Pancreas (tissue), 10 donors: Measurements from ENCODE around the gene AMIGO3. TPM values are rescaled to one million over a fixed set of nuclear protein-coding genes. Genes with fewer than 3 reads are reported as not detected.

Experiments used
- ATAC-seq, 4 donors: fragments of 200-7000 bp; cut with Tn5 transposase; one replicate each; pipeline versions ENCODE4 v1.8.0 to v1.9.1; 2020; ENCODE audit warnings: mild to moderate bottlenecking in 4 of 4, moderate library complexity in 4 of 4
- DNase-seq, 6 donors: peaks; one replicate each; pipeline ENCODE4 v3.0.0-alpha.2; 2020
- FAIRE-seq: peaks from 2 replicates; lab custom pipeline; 2012; peaks lifted over from hg19 to GRCh38; lab: Jason Lieb, UNC
- H3K27ac ChIP-seq, 4 donors: fragments of 200-600 bp; sonication (generic); 1 replicate in 3 of 4; 2 replicates in 1 of 4; pipeline versions ENCODE4 v1.5.0 to v1.8.0; 2020
- H3K27me3 ChIP-seq, 4 donors: fragments of 200-600 bp; one replicate each; pipeline ENCODE4 v1.8.0; 2021
- H3K36me3 ChIP-seq, 3 donors: fragments of 200-600 bp; sonication (generic) in 1 of 3; one replicate each; pipeline versions ENCODE4 v1.5.0 to v1.8.0; 2020 to 2021
- H3K4me1 ChIP-seq, 3 donors: fragments of 200-600 bp; one replicate each; pipeline ENCODE4 v1.8.0; 2021
- H3K4me3 ChIP-seq, 4 donors: fragments of 200-600 bp; sonication (generic) in 2 of 4; one replicate each; pipeline versions ENCODE4 v1.5.0 to v1.8.0; 2020 to 2021
- H3K9me3 ChIP-seq, 4 donors: fragments of 200-600 bp; one replicate each; pipeline ENCODE4 v1.8.0; 2021
- WGBS, 2 donors: extraction: QIAGEN DNeasy Blood & Tissue Kit; methylation state at CpG; one replicate each; pipeline ENCODE4 v1.1.7; 2013; 5-methylcytosine and 5-hydroxymethylcytosine counted together
- intact Hi-C, 3 donors: fragments of 100-400 bp; cut with DNase I; formaldehyde crosslinking; loops; one replicate each; pipeline versions ENCODE4 v1.11.1 to v1.14.2; 2022
- polyA plus RNA-seq, 2 donors: library from polyadenylated mRNA; stranded (reverse); fragments of 200-250 nt; gene quantifications; one replicate each; pipeline ENCODE4 v1.2.3, GENCODE V29; 2013
- total RNA-seq, 6 donors: library from RNA; stranded (reverse); fragmentation: NEBNext Ultra II Directional in 4 of 6; extraction: Animal tissue kit (Norgen Biotek cat#: 25700) in 4 of 6; gene quantifications; one replicate each; pipeline versions ENCODE4 v1.2.1 to v1.2.4, GENCODE V29; 2021 to 2023
- TF ChIP-seq, protein P1 (sequence below), 4 donors: fragments of 200-600 bp; sonication (generic) in 3 of 4; IDR thresholded peaks; one replicate each; pipeline versions ENCODE4 v1.5.0 to v1.8.0; 2021; ENCODE audit warnings: antibody characterized with exemption in 4 of 4
- donor health status: healthy with polysubstance abuse.
- donor health status: DM: no; HTN: no; CAD: no; lungs with moderate emphysema.
- donor health status: DM: no; HTN: no; CAD: no.
- donor health status: control.
- donor health status: control.
- donor health status: Bipolar disorder and iron deficiency.
- donor health status: DM: yes; HTN: yes; CAD: no.
- donor health status: DM: no; HTN: no; CAD: no.
- donor health status: DM: no; HTN: no; CAD: no.
- donor health status: DM: yes; HTN: yes; CAD: no.

AMIGO3 gene
- total and polyA plus RNA-seq, 8 donors, result 3.9 to 4.0 TPM; not detected in 6

DNA sequence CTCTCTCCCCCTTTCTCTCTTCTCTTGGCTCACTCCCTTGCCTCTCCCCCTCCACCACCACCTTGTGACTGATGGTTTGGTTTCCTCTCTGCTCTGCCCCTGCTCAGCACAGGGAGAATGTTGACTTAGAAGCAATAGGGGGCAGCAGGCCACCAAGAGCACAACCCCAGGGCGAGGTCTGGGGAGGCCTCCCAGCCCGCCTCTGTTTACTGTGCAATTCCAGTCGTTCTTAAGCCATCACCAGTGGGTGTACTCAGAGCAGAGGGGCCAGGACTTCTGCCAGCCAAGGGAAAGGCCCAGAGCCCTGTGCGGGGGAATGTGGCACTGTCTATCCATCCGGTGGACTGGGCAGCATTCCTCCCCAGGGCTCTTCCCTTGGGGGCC, 51.1 kb downstream of the AMIGO3 start:
- intact Hi-C loops, result loop anchor here in 1 of 3 donors (5.0 kb wide), 1 partner anchor 126 kb away; no protein-coding TSS in a partner anchor
- H3K4me3 ChIP-seq, result no peak overlapping the region
- no peak overlapping the region for H3K27ac ChIP-seq
- H3K4me1 ChIP-seq, result peaks cover 0 to 15% (median 10%) of the 10 kb centered on the region in 3 donors
- TF ChIP-seq, protein P1, sequence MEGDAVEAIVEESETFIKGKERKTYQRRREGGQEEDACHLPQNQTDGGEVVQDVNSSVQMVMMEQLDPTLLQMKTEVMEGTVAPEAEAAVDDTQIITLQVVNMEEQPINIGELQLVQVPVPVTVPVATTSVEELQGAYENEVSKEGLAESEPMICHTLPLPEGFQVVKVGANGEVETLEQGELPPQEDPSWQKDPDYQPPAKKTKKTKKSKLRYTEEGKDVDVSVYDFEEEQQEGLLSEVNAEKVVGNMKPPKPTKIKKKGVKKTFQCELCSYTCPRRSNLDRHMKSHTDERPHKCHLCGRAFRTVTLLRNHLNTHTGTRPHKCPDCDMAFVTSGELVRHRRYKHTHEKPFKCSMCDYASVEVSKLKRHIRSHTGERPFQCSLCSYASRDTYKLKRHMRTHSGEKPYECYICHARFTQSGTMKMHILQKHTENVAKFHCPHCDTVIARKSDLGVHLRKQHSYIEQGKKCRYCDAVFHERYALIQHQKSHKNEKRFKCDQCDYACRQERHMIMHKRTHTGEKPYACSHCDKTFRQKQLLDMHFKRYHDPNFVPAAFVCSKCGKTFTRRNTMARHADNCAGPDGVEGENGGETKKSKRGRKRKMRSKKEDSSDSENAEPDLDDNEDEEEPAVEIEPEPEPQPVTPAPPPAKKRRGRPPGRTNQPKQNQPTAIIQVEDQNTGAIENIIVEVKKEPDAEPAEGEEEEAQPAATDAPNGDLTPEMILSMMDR (IDR thresholded peaks at IDR 0.05), result no peak
- H3K36me3 ChIP-seq, result no peaks in the 10 kb centered on the region
- ATAC-seq (no peak), FAIRE-seq (no peak), DNase-seq (no peak)
- 17 to 18% methylated on average over 5 of the region's 5 CpGs for WGBS, 2 donors
- H3K9me3 ChIP-seq, result no peaks in the 10 kb centered on the region
- H3K27me3 ChIP-seq, result no peaks in the 10 kb centered on the region

DNA sequence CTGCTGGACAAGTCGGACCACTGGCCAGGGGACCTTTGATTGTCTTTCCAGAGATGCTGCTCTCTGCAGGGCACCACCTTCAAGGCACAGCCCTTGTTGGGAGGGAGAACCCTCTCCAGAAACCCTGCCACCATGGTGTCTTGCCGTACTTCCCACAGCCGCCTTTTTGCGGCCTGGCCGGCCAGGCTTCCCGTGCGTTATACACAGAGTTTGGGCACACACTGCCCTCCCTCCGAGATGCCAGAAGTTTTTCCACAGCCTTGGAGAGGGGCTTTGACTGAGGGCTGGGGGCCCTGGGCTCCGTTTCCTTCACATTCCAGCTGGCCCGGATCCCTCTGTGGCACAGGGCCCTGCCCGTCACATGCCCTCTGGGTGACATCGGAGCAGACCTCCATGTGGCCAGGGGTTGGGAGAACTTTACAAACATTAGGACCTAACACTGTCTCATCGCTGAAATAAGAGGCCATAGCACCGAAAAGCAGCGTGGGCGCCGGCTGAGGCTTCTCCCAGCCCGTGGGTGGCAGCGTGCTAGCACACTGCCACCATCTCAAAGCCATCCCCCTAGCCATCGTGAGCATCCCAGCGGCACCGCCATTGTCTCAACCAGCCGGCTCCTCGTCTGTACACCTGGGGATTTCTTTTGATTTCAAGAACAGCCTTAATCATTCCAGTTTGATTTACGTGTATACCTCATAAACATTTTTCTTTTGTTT, 51.6 kb downstream of the AMIGO3 start:
- intact Hi-C loops, result loop anchor here in 1 of 3 donors (5.0 kb wide), 1 partner anchor 126 kb away; no protein-coding TSS in a partner anchor
- WGBS, 2 donors, result 65 to 77% methylated on average over 25 of the region's 25 CpGs
- FAIRE-seq (no peak), DNase-seq (no peak), ATAC-seq (no peak)
- Histone ChIP-seq H3K36me3 (no peaks in the 10 kb centered on the region), H3K9me3 (no peaks in the 10 kb centered on the region), H3K4me1 (peaks cover 0 to 15% (median 10%) of the 10 kb centered on the region in 3 donors), H3K27ac (no peak overlapping the region), H3K27me3 (no peaks in the 10 kb centered on the region), H3K4me3 (no peak overlapping the region)
- TF ChIP-seq, protein P1 (IDR thresholded peaks at IDR 0.05), result no peak

Other genes with a start within 250 kb of the AMIGO3 start
- gene DAG1, start 249.4 kb downstream of the AMIGO3 start, total RNA-seq, result 100 to 1,000 TPM in 1 of 6 donors, 10 to 100 TPM in 5; 60.8 to 108 (median 71.6) TPM
- 10 to 100 TPM; 15.5 to 19.9 TPM for gene DAG1, start 249.4 kb downstream of the AMIGO3 start, polyA plus RNA-seq
- gene BSN, start 165.2 kb downstream of the AMIGO3 start, total RNA-seq, result 1 to 10 TPM in 3 of 6 donors, under 1 TPM in 3; 0.56 to 1.2 (median 0.85) TPM
- gene BSN, start 165.2 kb downstream of the AMIGO3 start, polyA plus RNA-seq, result 1 to 10 TPM in 1 of 2 donors, under 1 TPM in 1; 0.89 to 1.6 TPM
- 10 to 100 TPM; 41.2 to 57.3 (median 49.3) TPM for gene APEH, start 45.3 kb downstream of the AMIGO3 start, total RNA-seq
- 10 to 100 TPM; 26.1 to 39.3 TPM for gene APEH, start 45.3 kb downstream of the AMIGO3 start, polyA plus RNA-seq
- gene MST1, start 30.2 kb downstream of the AMIGO3 start, total RNA-seq, result 10 to 100 TPM; 17.2 to 36.5 (median 21.6) TPM
- gene MST1, start 30.2 kb downstream of the AMIGO3 start, polyA plus RNA-seq, result 100 to 1,000 TPM in 1 of 2 donors, 10 to 100 TPM in 1; 83.0 to 150 TPM
- 10 to 100 TPM; 13.5 to 27.6 (median 18.3) TPM for gene RNF123, start 30.1 kb downstream of the AMIGO3 start, total RNA-seq
- 10 to 100 TPM; 21.8 to 24.3 TPM for gene RNF123, start 30.1 kb downstream of the AMIGO3 start, polyA plus RNA-seq
- 10 to 100 TPM; 22.4 to 46.7 (median 31.4) TPM for gene GMPPB, start 4.3 kb upstream of the AMIGO3 start, total RNA-seq
- 10 to 100 TPM; 35.9 to 38.1 TPM for gene GMPPB, start 4.3 kb upstream of the AMIGO3 start, polyA plus RNA-seq
- gene IP6K1, start 66.9 kb upstream of the AMIGO3 start, total RNA-seq, result 10 to 100 TPM; 12.0 to 28.5 (median 17.1) TPM
- gene IP6K1, start 66.9 kb upstream of the AMIGO3 start, polyA plus RNA-seq, result 10 to 100 TPM; 11.2 to 13.3 TPM
- gene CDHR4, start 80.2 kb upstream of the AMIGO3 start, total RNA-seq, result not detected
- not detected for gene CDHR4, start 80.2 kb upstream of the AMIGO3 start, polyA plus RNA-seq
- gene INKA1, start 83.6 kb upstream of the AMIGO3 start, total RNA-seq, result 1 to 10 TPM in 1 of 6 donors, under 1 TPM in 5; 0.55 to 1.4 (median 0.62) TPM
- gene INKA1, start 83.6 kb upstream of the AMIGO3 start, polyA plus RNA-seq, result 1 to 10 TPM; 1.6 to 2.0 TPM
- 10 to 100 TPM; 17.7 to 63.9 (median 28.8) TPM for gene UBA7, start 94.3 kb upstream of the AMIGO3 start, total RNA-seq
- 10 to 100 TPM; 72.9 to 86.2 TPM for gene UBA7, start 94.3 kb upstream of the AMIGO3 start, polyA plus RNA-seq
- gene TRAIP, start 136.9 kb upstream of the AMIGO3 start, total RNA-seq, result 1 to 10 TPM in 2 of 6 donors, under 1 TPM in 4; 0.79 to 2.5 (median 0.84) TPM
- 1 to 10 TPM; 1.4 to 2.3 TPM for gene TRAIP, start 136.9 kb upstream of the AMIGO3 start, polyA plus RNA-seq
- under 1 TPM in 2 of 6 donors, not detected in 4; 0.19 to 0.22 TPM for gene CAMKV, start 150.2 kb upstream of the AMIGO3 start, total RNA-seq
- under 1 TPM in 1 of 2 donors, not detected in 1; 0.42 TPM for gene CAMKV, start 150.2 kb upstream of the AMIGO3 start, polyA plus RNA-seq
- gene MST1R, start 184.2 kb upstream of the AMIGO3 start, total RNA-seq, result 10 to 100 TPM in 1 of 6 donors, 1 to 10 TPM in 5; 4.9 to 14.7 (median 6.4) TPM
- 10 to 100 TPM in 1 of 2 donors, 1 to 10 TPM in 1; 9.6 to 12.4 TPM for gene MST1R, start 184.2 kb upstream of the AMIGO3 start, polyA plus RNA-seq
- gene MON1A, start 210.1 kb upstream of the AMIGO3 start, total RNA-seq, result 1 to 10 TPM; 2.3 to 5.4 (median 4.2) TPM
- gene MON1A, start 210.1 kb upstream of the AMIGO3 start, polyA plus RNA-seq, result 1 to 10 TPM; 7.5 to 7.7 TPM
- 10 to 100 TPM; 24.9 to 64.1 (median 41.7) TPM for gene RBM6, start 220.5 kb upstream of the AMIGO3 start, total RNA-seq
- 100 to 1,000 TPM; 245 to 249 TPM for gene RBM6, start 220.5 kb upstream of the AMIGO3 start, polyA plus RNA-seq